Measurements from ENCODE around the gene RBM44.
"Not testable (repeated sequence)": the region's sequence is repeated elsewhere in the genome, so short reads cannot be mapped to it uniquely, and the experiment has no call there.

RBM44 gene

GRCh38 chr2:237798236-237799059, at the start of gene RBM44:
RBM44 (plus strand) TSS chr2:237798779; CDS start chr2:237813610, 14,831 bp downstream.
- no peak for FAIRE-seq

- no peak for FAIRE-seq
These were observed 49.6 kb upstream of the RBM44 start for GRCh38 chr2:237749002-237749401.

DNA sequence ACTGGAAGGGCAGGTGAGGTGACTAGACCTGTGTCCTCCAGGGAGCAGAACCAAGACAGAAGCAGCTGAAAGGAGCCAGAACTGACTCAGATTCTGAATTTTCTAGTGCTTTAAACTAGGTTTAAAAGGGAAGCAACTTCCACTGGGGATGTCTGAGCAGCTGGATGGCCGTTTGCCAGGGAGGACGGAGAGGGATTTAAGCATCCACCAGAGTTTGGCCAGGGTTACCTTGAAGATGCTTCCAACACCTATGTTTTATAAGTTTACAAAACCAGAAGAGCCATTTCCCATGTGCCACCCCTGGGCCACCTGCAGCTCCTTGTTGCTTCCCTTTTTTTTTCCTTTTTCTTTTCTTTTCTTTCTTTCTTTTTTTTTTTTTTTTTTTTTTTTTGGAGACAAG, 48.6 kb upstream of the RBM44 start:
- FAIRE-seq, result no peak

DNA sequence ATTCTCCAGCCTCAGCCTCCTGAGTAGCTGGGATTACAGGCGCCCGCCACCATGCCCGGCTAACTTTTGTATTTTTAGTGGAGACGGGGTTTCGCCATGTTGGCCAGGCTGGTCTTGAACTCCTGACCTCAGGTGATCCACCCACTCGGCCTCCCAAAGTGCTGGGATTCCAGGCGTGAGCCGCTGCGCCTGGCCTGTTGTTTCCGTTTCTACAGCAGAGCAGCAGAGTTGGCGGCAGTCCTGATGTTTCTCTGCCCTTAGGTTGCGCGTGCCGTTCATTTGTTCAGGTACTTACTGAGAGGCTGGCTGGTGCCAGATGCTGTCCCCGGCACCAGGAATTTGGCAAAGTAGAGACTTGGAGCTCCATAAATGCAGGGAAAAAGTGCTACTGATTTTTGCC, 48.1 kb upstream of the RBM44 start:
- FAIRE-seq, result not testable (repeated sequence)

GRCh38 chr2:237752761-237753165, 45.8 kb upstream of the RBM44 start:
- no peak for FAIRE-seq

DNA sequence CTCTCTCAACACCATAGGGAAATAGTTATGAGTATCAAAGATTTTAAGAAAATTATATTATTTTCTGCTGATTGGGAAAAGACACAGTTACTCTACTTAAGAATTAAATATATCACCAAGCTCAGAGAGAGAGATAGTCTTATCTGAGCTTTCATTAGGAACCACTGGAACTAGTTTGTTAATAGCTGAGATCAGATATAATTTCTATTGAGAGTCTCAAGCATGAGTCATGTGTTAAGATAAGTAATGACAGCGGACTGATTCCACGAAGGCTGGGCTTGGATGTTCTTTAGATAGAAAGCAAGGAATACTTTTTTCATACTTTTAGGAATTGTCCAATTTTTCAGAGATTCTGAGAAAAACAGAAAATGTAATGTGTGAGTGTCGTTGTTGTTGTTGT, 44.4 kb upstream of the RBM44 start:
- no peak for FAIRE-seq

DNA sequence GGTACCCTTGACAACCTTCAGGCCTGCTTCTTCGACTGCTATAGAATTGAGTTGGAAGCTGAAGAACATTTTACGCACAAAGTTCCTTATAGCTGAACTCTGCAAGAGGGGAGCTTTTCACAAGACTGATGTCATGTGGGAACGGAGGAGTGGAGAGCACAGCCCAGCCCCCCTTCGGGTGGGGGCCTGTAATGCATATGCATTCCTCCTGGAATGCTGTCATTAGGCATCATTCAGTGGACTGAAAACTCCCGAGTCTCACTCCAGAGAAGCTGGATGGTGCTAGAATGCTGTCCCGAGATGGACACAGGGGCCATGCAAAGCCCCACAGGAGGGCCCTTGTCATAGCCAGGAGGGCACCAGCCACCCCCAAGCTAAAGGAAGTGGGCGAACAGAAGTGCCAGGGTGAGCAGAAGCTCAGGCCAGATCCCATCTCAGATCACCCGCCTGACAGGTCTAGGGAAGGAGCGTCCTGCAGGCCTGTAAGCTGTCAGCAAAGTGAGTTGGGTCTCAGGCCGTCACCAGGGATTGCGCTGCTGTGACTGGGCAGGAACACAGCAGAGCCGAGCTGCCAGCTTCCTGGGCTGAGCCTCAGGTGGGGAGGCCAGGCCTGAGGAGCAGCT, 43.8 kb upstream of the RBM44 start:
- FAIRE-seq, result no peak

GRCh38 chr2:237757616-237758015, 41.0 kb upstream of the RBM44 start:
- FAIRE-seq, result no peak

DNA sequence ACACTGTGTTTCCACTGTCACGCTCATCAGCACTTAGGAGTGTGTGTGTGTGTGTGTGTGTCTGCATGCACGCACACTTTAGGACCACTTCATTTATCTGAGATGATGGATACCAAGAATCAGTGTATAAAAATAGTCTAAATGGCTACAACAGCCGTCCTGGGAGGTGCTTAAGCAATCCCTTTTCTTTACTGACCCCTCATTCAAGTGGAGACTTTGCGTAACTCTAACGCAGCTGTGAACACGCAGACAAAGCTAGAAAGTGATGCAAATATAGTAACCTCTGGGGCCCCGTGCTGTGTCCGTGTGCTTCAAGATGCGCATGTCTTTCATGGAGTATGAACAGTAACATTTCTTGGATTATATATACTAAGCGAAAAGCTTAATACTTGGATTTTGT, 40.4 kb upstream of the RBM44 start:
- FAIRE-seq, result no peak

- FAIRE-seq, result no peak
These were observed 39.4 kb upstream of the RBM44 start for GRCh38 chr2:237759176-237759575.

- no peak for FAIRE-seq
These were observed 37.8 kb upstream of the RBM44 start for GRCh38 chr2:237760506-237761502.

- not testable (repeated sequence) for FAIRE-seq
These were observed 36.0 kb upstream of the RBM44 start for GRCh38 chr2:237762291-237763182.

- FAIRE-seq, result no peak
These were observed 34.8 kb upstream of the RBM44 start for GRCh38 chr2:237763812-237764211.

GRCh38 chr2:237765122-237765521, 33.5 kb upstream of the RBM44 start:
- FAIRE-seq, result not testable (repeated sequence)

DNA sequence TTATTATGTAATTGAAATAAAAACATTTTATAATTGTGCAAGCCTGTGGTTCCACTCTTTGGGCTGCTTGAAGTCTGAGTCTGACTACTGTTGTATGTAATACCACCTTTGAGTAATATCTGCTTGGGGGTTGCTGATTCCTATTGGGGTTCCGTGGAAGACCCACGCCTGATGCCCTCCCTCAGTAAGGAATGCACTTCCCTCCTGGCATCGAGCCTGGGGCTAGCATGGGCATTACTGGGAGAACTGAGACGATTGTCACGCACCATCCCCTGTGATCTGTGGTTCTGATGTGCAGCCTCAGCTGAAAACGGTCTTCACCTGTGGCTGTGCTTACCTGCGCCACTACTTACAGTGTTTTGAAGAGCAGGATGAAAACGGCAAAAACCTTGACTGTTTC, 32.7 kb upstream of the RBM44 start:
- FAIRE-seq, result no peak

GRCh38 chr2:237766340-237766739, 32.2 kb upstream of the RBM44 start:
- no peak for FAIRE-seq

DNA sequence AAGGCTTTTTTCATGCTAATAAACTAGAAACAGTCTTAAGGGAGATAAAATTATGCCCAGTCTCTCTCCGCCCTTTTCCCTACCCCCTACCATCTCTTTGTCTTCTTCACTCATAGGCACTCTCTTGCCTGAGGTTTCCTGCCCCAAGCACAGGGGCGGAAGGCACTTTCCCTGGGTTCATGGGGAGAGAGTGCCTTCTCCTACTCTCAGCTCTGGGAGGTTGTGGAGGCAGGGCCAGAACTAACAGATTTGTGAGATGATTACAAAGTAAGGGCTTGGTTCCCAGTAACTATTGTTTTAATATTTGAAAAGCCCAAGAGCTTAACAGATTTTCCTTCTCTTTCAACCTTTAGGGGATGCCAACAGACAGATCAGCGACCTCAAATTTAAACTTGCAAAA, 26.1 kb upstream of the RBM44 start:
- FAIRE-seq, result no peak

DNA sequence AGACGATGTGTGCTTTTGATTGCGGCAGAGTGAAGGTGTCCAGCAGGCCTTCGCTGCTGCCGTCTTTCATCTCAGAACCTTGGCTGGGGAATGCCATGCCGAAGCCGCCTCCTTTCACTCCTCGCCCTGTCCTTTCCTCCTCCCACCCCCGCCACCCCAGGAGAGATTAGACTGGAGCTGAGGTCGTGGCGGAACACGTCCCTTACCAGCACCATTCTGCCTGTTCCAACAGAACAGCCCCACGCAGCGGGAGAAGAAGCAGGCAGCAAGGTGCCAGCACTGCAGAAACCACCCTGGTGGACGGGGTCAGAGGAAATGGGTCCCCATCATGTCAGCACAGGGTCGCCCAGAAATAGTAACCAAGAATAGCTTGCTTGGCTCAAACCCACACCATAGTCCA, 24.8 kb upstream of the RBM44 start:
- FAIRE-seq, result no peak

GRCh38 chr2:237774811-237775553, 23.6 kb upstream of the RBM44 start:
- FAIRE-seq, result no peak

DNA sequence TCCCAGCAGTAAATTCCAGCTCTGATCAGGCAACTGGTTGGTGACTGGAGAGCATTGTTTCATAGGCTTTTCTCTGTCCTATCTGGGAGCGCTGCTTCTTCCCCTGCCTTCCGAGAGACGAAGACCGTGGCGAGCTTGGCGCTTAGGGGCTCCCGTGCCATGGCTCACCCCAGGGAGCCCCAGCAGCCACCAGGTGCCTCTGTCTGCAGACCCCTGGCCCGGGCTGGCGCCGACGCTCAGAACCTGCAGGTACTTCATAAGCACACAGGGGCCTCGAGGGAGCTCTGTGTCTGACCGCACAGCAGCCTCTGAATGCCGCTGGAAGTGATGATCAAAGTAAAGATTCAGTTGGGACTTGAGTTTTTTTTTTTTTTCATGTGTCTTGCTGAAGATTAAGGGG, 19.1 kb upstream of the RBM44 start:
- FAIRE-seq, result no peak

DNA sequence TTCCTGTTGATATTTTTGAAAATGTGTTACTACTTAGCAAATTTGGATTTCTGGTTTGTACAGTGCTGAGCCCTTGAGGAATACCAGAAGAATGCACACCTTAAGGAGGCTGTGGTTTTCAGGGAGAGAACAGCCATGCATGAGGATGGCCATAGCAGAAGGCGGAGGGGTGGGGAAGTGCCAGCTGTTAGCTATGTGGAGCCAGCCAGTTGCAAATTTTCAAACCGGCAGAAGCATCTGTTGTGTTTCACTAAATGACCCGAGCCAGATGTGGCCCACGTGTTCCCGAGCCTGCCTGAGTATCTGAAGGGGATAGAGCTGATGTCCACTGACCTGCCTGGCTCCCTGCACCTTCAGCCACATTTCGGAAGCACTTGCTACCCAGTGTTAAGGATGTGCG, 16.4 kb upstream of the RBM44 start:
- no peak for FAIRE-seq

All from colon (tissue), 2 donors.